ENCODE data around the gene TRPM3.
A peak's percentile ranks its signal among the peaks of the same experiment; 100 is the strongest.

TRPM3 gene

DNA sequence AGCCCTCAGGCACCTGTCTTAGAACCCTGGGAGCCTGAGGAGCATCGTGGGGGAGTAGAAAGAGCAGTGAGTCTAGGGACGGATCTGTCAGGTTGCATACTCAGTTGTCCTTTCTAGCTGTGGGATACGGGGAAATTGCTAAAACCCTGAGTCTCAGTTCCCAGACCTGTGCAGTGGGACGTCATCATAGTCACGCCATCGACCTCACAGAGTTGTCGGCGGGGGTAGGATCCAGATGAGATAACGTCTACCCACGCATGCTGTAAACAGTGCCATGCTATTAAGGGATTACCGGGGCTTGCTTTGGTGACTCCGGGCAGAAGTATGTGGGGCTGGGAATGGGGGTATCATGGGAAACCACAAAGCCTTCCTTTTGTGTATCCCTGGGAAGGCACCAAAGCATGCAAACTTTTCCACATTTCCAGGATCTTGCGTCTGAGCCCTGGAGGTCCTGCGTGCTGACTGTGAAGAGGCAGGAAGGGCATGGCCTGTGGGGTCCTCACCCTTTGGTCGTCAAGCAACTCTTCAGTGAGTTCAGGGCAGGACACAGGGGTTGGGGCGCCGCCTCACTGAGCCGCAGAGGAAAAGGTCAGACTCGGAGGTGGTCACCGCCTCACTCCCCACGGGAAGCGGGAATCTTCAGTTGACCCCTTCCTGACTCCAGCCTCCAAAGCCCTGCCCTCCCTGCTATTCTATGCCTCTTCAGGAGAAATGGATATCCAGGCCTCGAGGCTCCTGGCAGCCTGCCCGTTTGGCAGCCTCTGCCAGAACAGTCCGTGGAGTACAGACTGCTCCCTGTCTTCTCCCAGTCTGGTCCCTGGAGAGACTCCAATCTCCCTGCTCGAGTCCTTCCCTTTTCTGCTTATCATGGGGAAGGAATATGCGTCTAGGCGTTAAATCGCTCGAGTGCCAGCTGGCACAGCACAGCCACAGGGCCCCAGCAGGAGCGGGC is 520.1 kb downstream of the TRPM3 start (continued):
- TF ChIP-seq, protein P1, sequence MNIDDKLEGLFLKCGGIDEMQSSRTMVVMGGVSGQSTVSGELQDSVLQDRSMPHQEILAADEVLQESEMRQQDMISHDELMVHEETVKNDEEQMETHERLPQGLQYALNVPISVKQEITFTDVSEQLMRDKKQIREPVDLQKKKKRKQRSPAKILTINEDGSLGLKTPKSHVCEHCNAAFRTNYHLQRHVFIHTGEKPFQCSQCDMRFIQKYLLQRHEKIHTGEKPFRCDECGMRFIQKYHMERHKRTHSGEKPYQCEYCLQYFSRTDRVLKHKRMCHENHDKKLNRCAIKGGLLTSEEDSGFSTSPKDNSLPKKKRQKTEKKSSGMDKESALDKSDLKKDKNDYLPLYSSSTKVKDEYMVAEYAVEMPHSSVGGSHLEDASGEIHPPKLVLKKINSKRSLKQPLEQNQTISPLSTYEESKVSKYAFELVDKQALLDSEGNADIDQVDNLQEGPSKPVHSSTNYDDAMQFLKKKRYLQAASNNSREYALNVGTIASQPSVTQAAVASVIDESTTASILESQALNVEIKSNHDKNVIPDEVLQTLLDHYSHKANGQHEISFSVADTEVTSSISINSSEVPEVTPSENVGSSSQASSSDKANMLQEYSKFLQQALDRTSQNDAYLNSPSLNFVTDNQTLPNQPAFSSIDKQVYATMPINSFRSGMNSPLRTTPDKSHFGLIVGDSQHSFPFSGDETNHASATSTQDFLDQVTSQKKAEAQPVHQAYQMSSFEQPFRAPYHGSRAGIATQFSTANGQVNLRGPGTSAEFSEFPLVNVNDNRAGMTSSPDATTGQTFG (tag by site-specific recombination; IDR thresholded peaks at IDR 0.05; ENCODE audit: borderline replicate concordance) = no peak
- no peak for TF ChIP-seq OVOL3 (tag by site-specific recombination; IDR thresholded peaks at IDR 0.05)
- TF ChIP-seq ZNF785 (tag by site-specific recombination; IDR thresholded peaks at IDR 0.05) = no peak
- no peak for TF ChIP-seq ZNF677 (tag by site-specific recombination; IDR thresholded peaks at IDR 0.05)
- no peak; the same call in none of the 2 replicates for TF ChIP-seq ZFP69B (tag by site-specific recombination; IDR thresholded peaks at IDR 0.05)
- TF ChIP-seq, protein P2, sequence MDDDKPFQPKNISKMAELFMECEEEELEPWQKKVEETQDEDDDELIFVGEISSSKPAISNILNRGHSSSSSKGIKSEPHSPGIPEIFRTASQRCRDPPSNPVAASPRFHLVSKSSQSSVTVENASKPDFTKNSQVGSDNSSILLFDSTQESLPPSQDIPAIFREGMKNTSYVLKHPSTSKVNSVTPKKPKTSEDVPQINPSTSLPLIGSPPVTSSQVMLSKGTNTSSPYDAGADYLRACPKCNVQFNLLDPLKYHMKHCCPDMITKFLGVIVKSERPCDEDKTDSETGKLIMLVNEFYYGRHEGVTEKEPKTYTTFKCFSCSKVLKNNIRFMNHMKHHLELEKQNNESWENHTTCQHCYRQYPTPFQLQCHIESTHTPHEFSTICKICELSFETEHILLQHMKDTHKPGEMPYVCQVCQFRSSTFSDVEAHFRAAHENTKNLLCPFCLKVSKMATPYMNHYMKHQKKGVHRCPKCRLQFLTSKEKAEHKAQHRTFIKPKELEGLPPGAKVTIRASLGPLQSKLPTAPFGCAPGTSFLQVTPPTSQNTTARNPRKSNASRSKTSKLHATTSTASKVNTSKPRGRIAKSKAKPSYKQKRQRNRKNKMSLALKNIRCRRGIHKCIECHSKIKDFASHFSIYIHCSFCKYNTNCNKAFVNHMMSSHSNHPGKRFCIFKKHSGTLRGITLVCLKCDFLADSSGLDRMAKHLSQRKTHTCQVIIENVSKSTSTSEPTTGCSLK (tag by site-specific recombination; IDR thresholded peaks at IDR 0.05) = no peak
- TF ChIP-seq ZNF366 (tag by site-specific recombination; conservative IDR thresholded peaks at IDR 0.05) = peak; percentile 83
- TF ChIP-seq YY2 (tag by site-specific recombination; IDR thresholded peaks at IDR 0.05) = 0 out of 2 replicates have a peak, but pooled peaks have one; percentile 18
- TF ChIP-seq ZNF768 (tag by site-specific recombination; IDR thresholded peaks at IDR 0.05) = no peak
- TF ChIP-seq ZFHX2 (tag by site-specific recombination; conservative IDR thresholded peaks at IDR 0.05) = peak; percentile 94
- TF ChIP-seq, protein P3, sequence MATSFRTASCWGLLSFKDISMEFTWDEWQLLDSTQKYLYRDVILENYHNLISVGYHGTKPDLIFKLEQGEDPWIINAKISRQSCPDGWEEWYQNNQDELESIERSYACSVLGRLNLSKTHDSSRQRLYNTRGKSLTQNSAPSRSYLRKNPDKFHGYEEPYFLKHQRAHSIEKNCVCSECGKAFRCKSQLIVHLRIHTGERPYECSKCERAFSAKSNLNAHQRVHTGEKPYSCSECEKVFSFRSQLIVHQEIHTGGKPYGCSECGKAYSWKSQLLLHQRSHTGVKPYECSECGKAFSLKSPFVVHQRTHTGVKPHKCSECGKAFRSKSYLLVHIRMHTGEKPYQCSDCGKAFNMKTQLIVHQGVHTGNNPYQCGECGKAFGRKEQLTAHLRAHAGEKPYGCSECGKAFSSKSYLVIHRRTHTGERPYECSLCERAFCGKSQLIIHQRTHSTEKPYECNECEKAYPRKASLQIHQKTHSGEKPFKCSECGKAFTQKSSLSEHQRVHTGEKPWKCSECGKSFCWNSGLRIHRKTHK (tag by site-specific recombination; IDR thresholded peaks at IDR 0.05) = no peak
- TF ChIP-seq ZNF394 (tag by site-specific recombination; IDR thresholded peaks at IDR 0.05; ENCODE audit: borderline replicate concordance) = 0 out of 2 replicates have a peak, but pooled peaks have one; percentile 29
- peak; percentile 49 for TF ChIP-seq ZIC2 (tag by site-specific recombination; IDR thresholded peaks at IDR 0.05)
- TF ChIP-seq ZBTB17 (tag by site-specific recombination; IDR thresholded peaks at IDR 0.05) = peak; percentile 93
- no peak for TF ChIP-seq ZNF433 (tag by site-specific recombination; IDR thresholded peaks at IDR 0.05; ENCODE audit: low read depth)
- peak; percentile 80 for TF ChIP-seq GLIS2 (tag by site-specific recombination; IDR thresholded peaks at IDR 0.05)
- peak; percentile 94 for TF ChIP-seq ZBTB48 (tag by site-specific recombination; IDR thresholded peaks at IDR 0.05)
- TF ChIP-seq ZNF596 (tag by site-specific recombination; IDR thresholded peaks at IDR 0.05) = no peak
- TF ChIP-seq ZNF626 (tag by site-specific recombination; IDR thresholded peaks at IDR 0.05) = no peak
- TF ChIP-seq ZNF624 (tag by site-specific recombination; IDR thresholded peaks at IDR 0.05) = no peak
- TF ChIP-seq, protein P4, sequence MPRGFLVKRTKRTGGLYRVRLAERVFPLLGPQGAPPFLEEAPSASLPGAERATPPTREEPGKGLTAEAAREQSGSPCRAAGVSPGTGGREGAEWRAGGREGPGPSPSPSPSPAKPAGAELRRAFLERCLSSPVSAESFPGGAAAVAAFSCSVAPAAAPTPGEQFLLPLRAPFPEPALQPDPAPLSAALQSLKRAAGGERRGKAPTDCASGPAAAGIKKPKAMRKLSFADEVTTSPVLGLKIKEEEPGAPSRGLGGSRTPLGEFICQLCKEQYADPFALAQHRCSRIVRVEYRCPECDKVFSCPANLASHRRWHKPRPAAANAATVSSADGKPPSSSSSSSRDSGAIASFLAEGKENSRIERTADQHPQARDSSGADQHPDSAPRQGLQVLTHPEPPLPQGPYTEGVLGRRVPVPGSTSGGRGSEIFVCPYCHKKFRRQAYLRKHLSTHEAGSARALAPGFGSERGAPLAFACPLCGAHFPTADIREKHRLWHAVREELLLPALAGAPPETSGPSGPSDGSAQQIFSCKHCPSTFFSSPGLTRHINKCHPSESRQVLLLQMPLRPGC (tag by site-specific recombination; IDR thresholded peaks at IDR 0.05) = 0 out of 2 replicates have a peak, but pooled peaks have one; percentile 29
- TF ChIP-seq ZXDB (tag by site-specific recombination; IDR thresholded peaks at IDR 0.05) = peak; percentile 61
- TF ChIP-seq ZNF112 (tag by site-specific recombination; IDR thresholded peaks at IDR 0.05) = no peak
- TF ChIP-seq, protein P5, sequence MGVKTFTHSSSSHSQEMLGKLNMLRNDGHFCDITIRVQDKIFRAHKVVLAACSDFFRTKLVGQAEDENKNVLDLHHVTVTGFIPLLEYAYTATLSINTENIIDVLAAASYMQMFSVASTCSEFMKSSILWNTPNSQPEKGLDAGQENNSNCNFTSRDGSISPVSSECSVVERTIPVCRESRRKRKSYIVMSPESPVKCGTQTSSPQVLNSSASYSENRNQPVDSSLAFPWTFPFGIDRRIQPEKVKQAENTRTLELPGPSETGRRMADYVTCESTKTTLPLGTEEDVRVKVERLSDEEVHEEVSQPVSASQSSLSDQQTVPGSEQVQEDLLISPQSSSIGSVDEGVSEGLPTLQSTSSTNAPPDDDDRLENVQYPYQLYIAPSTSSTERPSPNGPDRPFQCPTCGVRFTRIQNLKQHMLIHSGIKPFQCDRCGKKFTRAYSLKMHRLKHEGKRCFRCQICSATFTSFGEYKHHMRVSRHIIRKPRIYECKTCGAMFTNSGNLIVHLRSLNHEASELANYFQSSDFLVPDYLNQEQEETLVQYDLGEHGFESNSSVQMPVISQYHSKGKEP (tag by site-specific recombination; IDR thresholded peaks at IDR 0.05) = peak; percentile 20; the same call in 1 of the 2 replicates
- no peak for TF ChIP-seq SALL2 (tag by site-specific recombination; IDR thresholded peaks at IDR 0.05; ENCODE audit: borderline replicate concordance)
- TF ChIP-seq GLIS1 (tag by site-specific recombination; IDR thresholded peaks at IDR 0.05) = peak; percentile 99
- TF ChIP-seq BCL11B (tag by site-specific recombination; IDR thresholded peaks at IDR 0.05; ENCODE audit: low read depth) = no peak
- peak; percentile 96 for TF ChIP-seq ZNF600 (tag by site-specific recombination; IDR thresholded peaks at IDR 0.05)
